ENCODE measurements around the gene MEGF11. TPM values are rescaled to one million over a fixed set of nuclear protein-coding genes. Genes with fewer than 3 reads are reported as not detected.
"Not testable (repeated sequence)": the region's sequence is repeated elsewhere in the genome, so short reads cannot be mapped to it uniquely, and the experiment has no call there.

Gene MEGF11
- total RNA-seq, 2 donors from 2014 or later = not detected

- TF ChIP-seq, protein P1, sequence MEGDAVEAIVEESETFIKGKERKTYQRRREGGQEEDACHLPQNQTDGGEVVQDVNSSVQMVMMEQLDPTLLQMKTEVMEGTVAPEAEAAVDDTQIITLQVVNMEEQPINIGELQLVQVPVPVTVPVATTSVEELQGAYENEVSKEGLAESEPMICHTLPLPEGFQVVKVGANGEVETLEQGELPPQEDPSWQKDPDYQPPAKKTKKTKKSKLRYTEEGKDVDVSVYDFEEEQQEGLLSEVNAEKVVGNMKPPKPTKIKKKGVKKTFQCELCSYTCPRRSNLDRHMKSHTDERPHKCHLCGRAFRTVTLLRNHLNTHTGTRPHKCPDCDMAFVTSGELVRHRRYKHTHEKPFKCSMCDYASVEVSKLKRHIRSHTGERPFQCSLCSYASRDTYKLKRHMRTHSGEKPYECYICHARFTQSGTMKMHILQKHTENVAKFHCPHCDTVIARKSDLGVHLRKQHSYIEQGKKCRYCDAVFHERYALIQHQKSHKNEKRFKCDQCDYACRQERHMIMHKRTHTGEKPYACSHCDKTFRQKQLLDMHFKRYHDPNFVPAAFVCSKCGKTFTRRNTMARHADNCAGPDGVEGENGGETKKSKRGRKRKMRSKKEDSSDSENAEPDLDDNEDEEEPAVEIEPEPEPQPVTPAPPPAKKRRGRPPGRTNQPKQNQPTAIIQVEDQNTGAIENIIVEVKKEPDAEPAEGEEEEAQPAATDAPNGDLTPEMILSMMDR (IDR thresholded peaks at IDR 0.05) = no peak
- Histone ChIP-seq H3K9ac (ENCODE audit: low read depth in 2 of 2, low read length in 2 of 2) (no peak overlapping the region), H3K9me3 (no peaks in the 10 kb centered on the region), H3K27me3 (no peaks in the 10 kb centered on the region), H3K4me3 (no peak overlapping the region), H3K4me1 (no peaks in the 10 kb centered on the region), H3K27ac (no peak overlapping the region), H3K36me3 (no peaks in the 10 kb centered on the region)
- intact Hi-C loops (cut with DNase I) = no loop called here
- no peak for DNase-seq
Observed at GRCh38 chr15:66275352-66275751, 21.8 kb upstream of the MEGF11 start.

DNA sequence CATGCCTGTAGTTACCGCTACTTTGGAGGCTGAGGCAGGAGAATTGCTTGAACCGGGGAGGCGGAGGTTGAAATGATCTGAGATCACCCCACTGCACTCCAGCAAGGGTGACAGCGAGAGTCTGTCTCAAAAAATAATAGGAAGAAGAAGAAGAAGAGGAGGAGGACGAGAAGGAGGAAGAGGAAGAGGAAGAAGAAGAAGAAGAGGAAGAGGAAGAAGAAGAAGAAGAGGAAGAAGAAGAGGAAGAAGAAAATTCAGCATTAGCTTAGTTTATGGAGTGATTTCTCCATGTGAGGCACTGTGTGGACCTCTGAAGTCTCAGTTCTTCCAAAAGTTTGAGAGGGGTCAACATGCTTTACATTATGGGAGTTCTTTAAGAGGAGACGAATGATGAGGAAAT is 17.4 kb upstream of the MEGF11 start:
- Histone ChIP-seq H3K9me3 (no peaks in the 10 kb centered on the region), H3K27ac (no peak overlapping the region), H3K4me3 (no peak overlapping the region), H3K27me3 (no peaks in the 10 kb centered on the region), H3K36me3 (no peaks in the 10 kb centered on the region), H3K4me1 (no peaks in the 10 kb centered on the region), H3K9ac (ENCODE audit: low read depth in 2 of 2, low read length in 2 of 2) (no peak overlapping the region)
- TF ChIP-seq, protein P1 (IDR thresholded peaks at IDR 0.05) = no peak
- intact Hi-C loops (cut with DNase I) = no loop called here
- no peak for DNase-seq

DNA sequence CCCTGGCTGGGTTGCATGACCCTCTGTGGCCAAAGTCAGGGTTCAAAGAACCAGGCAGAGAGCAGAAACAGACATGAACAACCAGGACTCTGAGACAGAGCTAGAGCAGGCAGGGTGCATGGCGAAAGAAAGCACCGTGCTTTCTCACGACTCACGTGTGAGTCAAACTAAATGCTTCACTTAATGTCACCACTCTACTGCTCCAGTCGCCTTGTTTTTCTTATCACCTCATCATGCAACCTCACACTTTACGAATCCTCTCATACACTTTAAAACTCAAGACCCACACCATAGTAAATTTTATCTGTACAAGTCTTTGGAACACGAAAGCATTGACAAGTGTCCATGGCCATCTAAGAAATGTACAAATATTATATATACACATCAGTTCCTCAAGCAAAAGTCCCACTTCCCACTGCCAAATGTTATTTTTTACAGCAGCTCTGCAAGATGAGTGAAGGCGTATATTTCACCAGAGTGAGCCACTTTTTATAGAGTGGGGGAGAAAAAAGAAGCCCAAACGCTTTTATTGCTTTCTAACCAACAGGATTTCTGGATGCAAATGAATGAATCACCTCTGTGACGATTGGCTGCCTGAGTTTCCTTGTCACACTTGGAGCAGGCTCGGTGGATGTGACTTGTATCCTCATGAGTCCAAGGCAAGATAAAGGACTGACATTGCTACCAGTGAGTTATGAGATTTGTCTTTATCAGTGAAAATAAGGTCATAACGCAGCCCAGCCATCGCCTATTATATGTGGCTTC is 16.0 kb upstream of the MEGF11 start:
- no peak overlapping the region for H3K27ac ChIP-seq
- H3K9ac ChIP-seq (ENCODE audit: low read depth in 2 of 2, low read length in 2 of 2) = no peak overlapping the region
- DNase-seq = peak; percentile 76
- H3K4me3 ChIP-seq = no peak overlapping the region
- no peaks in the 10 kb centered on the region for H3K4me1 ChIP-seq
- H3K27me3 ChIP-seq = no peaks in the 10 kb centered on the region
- H3K9me3 ChIP-seq = no peaks in the 10 kb centered on the region
- no peaks in the 10 kb centered on the region for H3K36me3 ChIP-seq
- intact Hi-C loops (cut with DNase I) = no loop called here
- TF ChIP-seq, protein P1 (IDR thresholded peaks at IDR 0.05) = no peak

GRCh38 chr15:66264859-66265513 is 11.4 kb upstream of the MEGF11 start:
- no peaks in the 10 kb centered on the region for H3K36me3 ChIP-seq
- DNase-seq = no peak
- H3K9me3 ChIP-seq = no peaks in the 10 kb centered on the region
- intact Hi-C loops (cut with DNase I) = no loop called here
- TF ChIP-seq, protein P1 (IDR thresholded peaks at IDR 0.05) = no peak
- H3K27me3 ChIP-seq = no peaks in the 10 kb centered on the region
- no peak overlapping the region for H3K27ac ChIP-seq
- no peaks in the 10 kb centered on the region for H3K4me1 ChIP-seq
- H3K9ac ChIP-seq (ENCODE audit: low read depth in 2 of 2, low read length in 2 of 2) = no peak overlapping the region
- no peak overlapping the region for H3K4me3 ChIP-seq

DNA sequence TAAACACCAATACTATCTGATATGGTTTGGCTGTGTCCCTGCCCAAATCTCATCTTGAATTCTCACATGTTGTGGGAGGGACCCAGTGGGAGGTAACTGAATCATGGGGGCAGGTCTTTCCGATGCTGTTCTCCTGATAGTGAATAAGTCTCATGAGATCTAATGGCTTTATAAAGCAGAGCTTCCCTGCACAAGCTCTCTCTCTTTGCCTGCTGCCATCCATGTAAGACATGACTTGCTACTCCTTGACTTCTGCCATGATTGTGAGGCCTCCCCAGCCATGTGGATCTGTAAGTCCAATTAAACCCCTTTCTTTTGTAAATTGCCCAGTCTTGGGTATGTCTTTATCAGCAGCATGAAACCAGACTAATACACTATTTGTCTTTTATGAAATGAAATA is 9.3 kb upstream of the MEGF11 start:
- H3K9me3 ChIP-seq; H3K4me1 ChIP-seq; H3K36me3 ChIP-seq; H3K27me3 ChIP-seq; DNase-seq; H3K27ac ChIP-seq; H3K4me3 ChIP-seq; H3K9ac ChIP-seq (ENCODE audit: low read depth in 2 of 2, low read length in 2 of 2); intact Hi-C loops (cut with DNase I): not testable (repeated sequence)

DNA sequence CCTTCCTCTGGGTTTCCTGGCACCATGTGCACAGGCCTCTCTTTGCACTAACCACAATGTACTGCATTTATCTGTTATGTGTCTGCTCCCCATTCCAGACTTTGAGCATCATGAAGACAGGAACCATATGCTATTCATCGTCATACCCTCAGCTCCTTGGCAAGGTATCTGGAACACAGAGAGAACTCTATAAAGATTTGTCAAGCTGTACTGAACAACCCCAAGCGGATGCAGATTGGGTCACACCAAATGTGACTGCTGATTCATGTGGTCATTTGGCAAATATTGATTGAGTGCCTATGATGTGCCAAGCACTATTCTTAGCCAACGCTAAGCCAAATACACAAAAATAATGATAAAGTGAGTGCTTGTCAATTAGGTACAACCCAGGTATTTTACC is 7.5 kb upstream of the MEGF11 start:
- H3K27me3 ChIP-seq = peaks cover under 1% of the 10 kb centered on the region
- no peak for DNase-seq
- no peaks in the 10 kb centered on the region for H3K36me3 ChIP-seq

More for the DNA sequence above, 7.5 kb upstream of the MEGF11 start:
- no peak overlapping the region for H3K9ac ChIP-seq (ENCODE audit: low read depth in 2 of 2, low read length in 2 of 2)
- no peak overlapping the region for H3K4me3 ChIP-seq
- no peaks in the 10 kb centered on the region for H3K9me3 ChIP-seq
- H3K27ac ChIP-seq = no peak overlapping the region
- TF ChIP-seq, protein P1 (IDR thresholded peaks at IDR 0.05) = no peak
- no peaks in the 10 kb centered on the region for H3K4me1 ChIP-seq
- intact Hi-C loops (cut with DNase I) = no loop called here
